ENCODE measurements around the gene HAND1. TPM values are rescaled to one million over a fixed set of nuclear protein-coding genes. Genes with fewer than 3 reads are reported as not detected.

HAND1 gene
- total and polyA plus RNA-seq, 7 experiments from 2014 or later, result not detected

DNA sequence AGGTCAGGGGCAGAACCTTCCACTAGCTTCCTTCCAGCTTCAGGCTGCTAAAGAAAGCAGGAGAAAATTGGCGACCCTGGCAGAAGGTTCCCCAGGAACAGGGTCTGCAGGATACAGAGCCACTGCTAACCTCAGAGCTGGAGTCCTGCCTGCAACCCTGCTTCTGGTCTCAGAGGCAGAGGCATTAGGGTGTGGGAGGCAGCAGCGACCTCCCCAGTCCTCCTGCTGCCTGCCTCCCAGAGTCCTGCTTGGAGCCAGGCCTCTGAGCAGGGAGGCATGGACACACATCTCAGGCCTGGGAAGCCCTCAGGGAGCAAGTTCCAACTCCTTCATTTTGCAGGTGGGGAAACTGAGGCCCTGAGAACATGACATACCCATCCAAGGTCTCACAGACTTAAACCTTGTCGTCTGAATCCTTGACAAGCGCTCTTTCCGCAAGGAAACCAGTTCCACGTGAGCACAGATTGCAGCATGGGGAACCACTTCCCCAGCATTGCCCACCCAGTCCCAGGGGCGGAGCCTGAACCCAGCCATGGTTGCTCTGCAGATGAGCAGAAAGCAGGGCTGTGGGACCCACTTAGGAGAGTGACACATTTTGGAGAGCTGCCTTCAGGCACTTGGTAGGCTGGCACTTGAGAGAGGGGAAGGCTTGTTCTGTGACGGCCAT lies 28.2 kb upstream of the HAND1 start:
- H3K36me3 Mint-ChIP-seq, result no peaks in the 10 kb centered on the region

DNA sequence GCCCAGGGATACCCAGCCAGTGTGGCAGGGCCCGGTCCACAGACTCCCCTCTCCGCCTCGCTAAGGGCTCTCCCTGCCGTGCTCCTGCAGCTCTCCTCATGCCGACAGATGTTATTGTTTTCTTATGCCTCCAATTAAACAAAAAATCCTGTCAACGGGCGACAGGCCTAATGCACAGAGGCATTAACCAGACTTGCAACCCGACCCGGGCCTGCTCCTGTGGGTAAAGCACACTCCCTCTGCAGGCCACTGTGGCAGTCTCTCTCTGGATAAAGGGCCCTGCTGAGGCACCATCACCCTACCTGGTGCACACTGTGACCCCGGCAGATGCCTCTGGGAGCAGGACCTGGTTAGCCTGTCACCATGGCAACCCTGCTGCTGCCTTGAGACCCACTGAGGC lies 27.5 kb upstream of the HAND1 start:
- Histone ChIP-seq H3K9me3 (ENCODE audit: control insufficient read depth in 2 of 3, low read length in 3 of 3) (no peaks in the 10 kb centered on the region), H3K27ac (ENCODE audit: low read depth, low read length) (no peak overlapping the region), H3K27me3 (ENCODE audit: control insufficient read depth in 2 of 2, insufficient read depth in 2 of 2, low read length in 2 of 2) (no peaks in the 10 kb centered on the region), H3K4me1 (ENCODE audit: control insufficient read depth in 2 of 2, insufficient read depth in 2 of 2, low read length in 2 of 2) (no peaks in the 10 kb centered on the region), H3K4me3 (ENCODE audit: low read length) (no peak overlapping the region), H3K36me3 (ENCODE audit: control insufficient read depth in 2 of 3, insufficient read depth in 3 of 3, low read length in 3 of 3) (no peaks in the 10 kb centered on the region)
- no peak overlapping the region for H3K4me3 Mint-ChIP-seq
- DNase-seq (no peak), ATAC-seq (no peak)
- intact Hi-C loops (cut with micrococcal nuclease), result no loop called here
- no peaks in the 10 kb centered on the region for H3K36me3 Mint-ChIP-seq
- peaks cover 14 to 34% (median 23%) of the 10 kb centered on the region in 5 donors for H3K27me3 Mint-ChIP-seq
- H3K4me1 Mint-ChIP-seq, result no peaks in the 10 kb centered on the region
- H3K9me3 Mint-ChIP-seq, result peaks cover 0 to 2% (median 0%) of the 10 kb centered on the region in 11 donors
- H3K27ac Mint-ChIP-seq, result no peak overlapping the region
- POLR2A ChIA-PET, result no interaction called here
- CTCF ChIA-PET, result no interaction called here

More for the DNA sequence above, 28.2 kb upstream of the HAND1 start:
- no peak overlapping the region for H3K4me3 Mint-ChIP-seq
- ChIA-PET CTCF (no interaction called here), POLR2A (no interaction called here)
- H3K4me1 Mint-ChIP-seq, result no peaks in the 10 kb centered on the region
- Histone ChIP-seq H3K27me3 (ENCODE audit: control insufficient read depth in 2 of 2, insufficient read depth in 2 of 2, low read length in 2 of 2) (no peaks in the 10 kb centered on the region), H3K27ac (ENCODE audit: low read depth, low read length) (no peak overlapping the region), H3K4me1 (ENCODE audit: control insufficient read depth in 2 of 2, insufficient read depth in 2 of 2, low read length in 2 of 2) (no peaks in the 10 kb centered on the region), H3K4me3 (ENCODE audit: low read length) (no peak overlapping the region), H3K36me3 (ENCODE audit: control insufficient read depth in 2 of 3, insufficient read depth in 3 of 3, low read length in 3 of 3) (no peaks in the 10 kb centered on the region), H3K9me3 (ENCODE audit: control insufficient read depth in 2 of 3, low read length in 3 of 3) (no peaks in the 10 kb centered on the region)
- intact Hi-C loops (cut with micrococcal nuclease), result no loop called here
- no peak for ATAC-seq
- H3K27me3 Mint-ChIP-seq, result peaks cover 14 to 34% (median 24%) of the 10 kb centered on the region in 5 donors
- no peak overlapping the region for H3K27ac Mint-ChIP-seq
- DNase-seq, result no peak
- H3K9me3 Mint-ChIP-seq, result peaks cover 0 to 2% (median 0%) of the 10 kb centered on the region in 11 donors

DNA sequence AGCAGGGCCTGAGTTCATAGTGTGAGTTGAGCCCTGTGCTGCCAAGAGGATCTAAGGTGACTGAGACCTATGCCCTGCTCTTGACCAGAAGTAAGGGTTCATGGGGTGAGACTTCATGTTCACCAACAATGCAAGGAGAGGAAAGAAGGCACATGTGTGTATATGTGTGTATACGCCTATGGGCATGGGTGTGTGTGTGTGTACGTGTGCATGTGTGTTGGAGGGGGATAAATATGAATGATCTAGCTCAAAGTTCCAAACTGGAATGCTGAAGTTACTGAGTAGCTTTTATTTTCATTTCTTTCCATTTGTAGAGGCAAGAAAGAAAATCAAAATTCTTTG lies 25.6 kb upstream of the HAND1 start:
- Histone ChIP-seq H3K27ac (ENCODE audit: low read depth, low read length) (no peak overlapping the region), H3K4me1 (ENCODE audit: control insufficient read depth in 2 of 2, insufficient read depth in 2 of 2, low read length in 2 of 2) (no peaks in the 10 kb centered on the region), H3K27me3 (ENCODE audit: control insufficient read depth in 2 of 2, insufficient read depth in 2 of 2, low read length in 2 of 2) (no peaks in the 10 kb centered on the region), H3K36me3 (ENCODE audit: control insufficient read depth in 2 of 3, insufficient read depth in 3 of 3, low read length in 3 of 3) (no peaks in the 10 kb centered on the region), H3K4me3 (ENCODE audit: low read length) (no peak overlapping the region), H3K9me3 (ENCODE audit: control insufficient read depth in 2 of 3, low read length in 3 of 3) (no peaks in the 10 kb centered on the region)
- no peak overlapping the region for H3K27ac Mint-ChIP-seq
- ChIA-PET CTCF (no interaction called here), POLR2A (no interaction called here)
- intact Hi-C loops (cut with micrococcal nuclease), result no loop called here
- ATAC-seq (no peak), DNase-seq (no peak)
- no peak overlapping the region for H3K4me3 Mint-ChIP-seq
- H3K36me3 Mint-ChIP-seq, result no peaks in the 10 kb centered on the region
- no peaks in the 10 kb centered on the region for H3K4me1 Mint-ChIP-seq
- peaks cover 0 to under 1% (median 0%) of the 10 kb centered on the region in 11 donors for H3K9me3 Mint-ChIP-seq
- peaks cover 12 to 40% (median 23%) of the 10 kb centered on the region in 5 donors for H3K27me3 Mint-ChIP-seq

DNA sequence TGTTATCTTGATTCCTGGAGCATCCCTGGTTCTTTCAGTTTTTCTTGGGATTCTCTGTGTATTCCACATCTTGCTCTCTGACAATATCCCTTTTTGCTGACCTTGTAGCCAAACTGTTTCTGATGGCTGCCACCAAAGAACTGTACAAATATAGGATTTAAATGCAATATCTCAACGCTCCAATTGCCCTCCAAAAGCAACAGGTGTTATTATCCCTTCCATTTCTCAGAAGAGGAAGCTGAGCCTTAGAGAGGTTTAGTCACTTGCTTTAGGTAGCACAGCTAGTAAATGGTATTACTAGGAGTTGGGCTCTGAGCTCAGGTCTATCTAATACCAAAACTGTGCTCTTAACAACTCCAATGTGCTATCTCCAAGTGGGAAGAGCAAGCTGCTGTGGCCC lies 24.2 kb upstream of the HAND1 start:
- CTCF ChIA-PET, result no interaction called here
- no peak for ATAC-seq
- POLR2A ChIA-PET, result no interaction called here

DNA sequence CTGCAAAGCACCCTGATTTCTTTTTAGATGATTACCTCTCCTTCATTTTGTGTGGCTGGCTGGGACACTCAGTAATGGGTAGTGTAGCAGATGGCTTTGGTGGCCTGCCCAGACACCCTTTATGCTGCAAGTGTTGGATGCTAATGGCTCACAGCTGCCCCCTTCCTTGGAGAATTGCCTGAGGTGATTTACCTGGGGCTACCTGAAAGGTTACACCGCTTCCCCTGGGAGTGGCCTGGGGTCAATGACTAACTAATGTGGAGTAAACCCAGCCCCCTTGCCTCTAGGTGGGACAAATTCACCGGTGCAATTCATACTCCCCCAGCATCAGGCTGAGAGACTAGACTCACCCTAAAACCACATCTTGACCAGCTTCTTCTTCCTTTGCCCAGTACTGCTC lies 23.5 kb upstream of the HAND1 start:
- Histone ChIP-seq H3K4me1 (ENCODE audit: control insufficient read depth in 2 of 2, insufficient read depth in 2 of 2, low read length in 2 of 2) (no peaks in the 10 kb centered on the region), H3K27me3 (ENCODE audit: control insufficient read depth in 2 of 2, insufficient read depth in 2 of 2, low read length in 2 of 2) (no peaks in the 10 kb centered on the region), H3K9me3 (ENCODE audit: control insufficient read depth in 2 of 3, low read length in 3 of 3) (no peaks in the 10 kb centered on the region), H3K4me3 (ENCODE audit: low read length) (no peak overlapping the region), H3K27ac (ENCODE audit: low read depth, low read length) (no peak overlapping the region), H3K36me3 (ENCODE audit: control insufficient read depth in 2 of 3, insufficient read depth in 3 of 3, low read length in 3 of 3) (no peaks in the 10 kb centered on the region)
- Mint-ChIP-seq H3K4me3 (no peak overlapping the region), H3K36me3 (no peaks in the 10 kb centered on the region), H3K9me3 (no peaks in the 10 kb centered on the region), H3K27ac (no peak overlapping the region), H3K4me1 (no peaks in the 10 kb centered on the region), H3K27me3 (peaks cover 17 to 36% (median 33%) of the 10 kb centered on the region in 5 donors)
- ATAC-seq, result no peak
- no peak for DNase-seq
- intact Hi-C loops (cut with micrococcal nuclease), result no loop called here
- ChIA-PET POLR2A (no interaction called here), CTCF (no interaction called here)

More for the DNA sequence above, 24.2 kb upstream of the HAND1 start:
- Histone ChIP-seq H3K27ac (ENCODE audit: low read depth, low read length) (no peak overlapping the region), H3K36me3 (ENCODE audit: control insufficient read depth in 2 of 3, insufficient read depth in 3 of 3, low read length in 3 of 3) (no peaks in the 10 kb centered on the region), H3K4me3 (ENCODE audit: low read length) (no peak overlapping the region), H3K27me3 (ENCODE audit: control insufficient read depth in 2 of 2, insufficient read depth in 2 of 2, low read length in 2 of 2) (no peaks in the 10 kb centered on the region), H3K4me1 (ENCODE audit: control insufficient read depth in 2 of 2, insufficient read depth in 2 of 2, low read length in 2 of 2) (no peaks in the 10 kb centered on the region), H3K9me3 (ENCODE audit: control insufficient read depth in 2 of 3, low read length in 3 of 3) (no peaks in the 10 kb centered on the region)
- no peaks in the 10 kb centered on the region for H3K4me1 Mint-ChIP-seq
- DNase-seq, result no peak
- peaks cover 13 to 42% (median 30%) of the 10 kb centered on the region in 5 donors for H3K27me3 Mint-ChIP-seq
- H3K4me3 Mint-ChIP-seq, result no peak overlapping the region
- H3K27ac Mint-ChIP-seq, result no peak overlapping the region
- no peaks in the 10 kb centered on the region for H3K36me3 Mint-ChIP-seq
- intact Hi-C loops (cut with micrococcal nuclease), result no loop called here
- H3K9me3 Mint-ChIP-seq, result no peaks in the 10 kb centered on the region

GRCh38 chr5:154498994-154499393 lies 21.0 kb upstream of the HAND1 start:
- DNase-seq, result no peak
- Mint-ChIP-seq H3K27me3 (peaks cover 37 to 56% (median 38%) of the 10 kb centered on the region in 5 donors), H3K36me3 (no peaks in the 10 kb centered on the region), H3K4me3 (no peak overlapping the region), H3K9me3 (no peaks in the 10 kb centered on the region), H3K27ac (no peak overlapping the region), H3K4me1 (no peaks in the 10 kb centered on the region)
- Histone ChIP-seq H3K27ac (ENCODE audit: low read depth, low read length) (no peak overlapping the region), H3K4me3 (ENCODE audit: low read length) (no peak overlapping the region), H3K4me1 (ENCODE audit: control insufficient read depth in 2 of 2, insufficient read depth in 2 of 2, low read length in 2 of 2) (no peaks in the 10 kb centered on the region), H3K9me3 (ENCODE audit: control insufficient read depth in 2 of 3, low read length in 3 of 3) (no peaks in the 10 kb centered on the region), H3K36me3 (ENCODE audit: control insufficient read depth in 2 of 3, insufficient read depth in 3 of 3, low read length in 3 of 3) (no peaks in the 10 kb centered on the region), H3K27me3 (ENCODE audit: control insufficient read depth in 2 of 2, insufficient read depth in 2 of 2, low read length in 2 of 2) (no peaks in the 10 kb centered on the region)
- ChIA-PET CTCF (no interaction called here), POLR2A (no interaction called here)
- ATAC-seq, result no peak
- intact Hi-C loops (cut with micrococcal nuclease), result loop anchor here in 1 of 2 donors (2.0 kb wide), 1 partner anchor 52 kb away; no protein-coding TSS in a partner anchor

DNA sequence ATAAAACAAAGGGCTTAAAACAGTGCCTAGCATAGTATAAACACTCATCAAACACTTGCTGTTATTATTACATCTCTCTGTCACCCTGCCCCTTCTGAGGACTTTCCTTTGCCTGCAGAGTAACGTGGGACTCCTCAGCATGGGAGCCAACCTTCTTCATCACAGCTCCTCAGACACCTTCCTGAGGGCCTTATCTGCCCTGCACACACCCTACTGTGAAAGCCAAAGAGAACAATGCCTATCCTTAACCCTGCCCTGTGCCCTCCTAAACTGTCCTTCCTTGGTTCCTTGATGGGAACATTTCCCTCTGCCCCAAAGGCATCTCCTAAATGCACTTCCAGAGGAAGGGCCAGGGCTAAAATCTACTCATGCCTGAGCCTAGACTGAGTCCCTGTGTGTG lies 20.6 kb upstream of the HAND1 start:
- Histone ChIP-seq H3K4me1 (ENCODE audit: control insufficient read depth in 2 of 2, insufficient read depth in 2 of 2, low read length in 2 of 2) (no peaks in the 10 kb centered on the region), H3K9me3 (ENCODE audit: control insufficient read depth in 2 of 3, low read length in 3 of 3) (no peaks in the 10 kb centered on the region), H3K27ac (ENCODE audit: low read depth, low read length) (no peak overlapping the region), H3K4me3 (ENCODE audit: low read length) (no peak overlapping the region), H3K36me3 (ENCODE audit: control insufficient read depth in 2 of 3, insufficient read depth in 3 of 3, low read length in 3 of 3) (no peaks in the 10 kb centered on the region), H3K27me3 (ENCODE audit: control insufficient read depth in 2 of 2, insufficient read depth in 2 of 2, low read length in 2 of 2) (no peaks in the 10 kb centered on the region)
- ChIA-PET CTCF (no interaction called here), POLR2A (no interaction called here)
- Mint-ChIP-seq H3K4me1 (no peaks in the 10 kb centered on the region), H3K27ac (no peak overlapping the region), H3K9me3 (no peaks in the 10 kb centered on the region), H3K4me3 (no peak overlapping the region), H3K36me3 (no peaks in the 10 kb centered on the region), H3K27me3 (peaks cover 41 to 60% (median 41%) of the 10 kb centered on the region in 5 donors)
- ATAC-seq (no peak), DNase-seq (no peak)
- intact Hi-C loops (cut with micrococcal nuclease), result loop anchor here in 1 of 2 donors (2.0 kb wide), 1 partner anchor 52 kb away; no protein-coding TSS in a partner anchor
